Lung (tissue), 12 donors: ENCODE data around the gene DIAPH1. TPM values are rescaled to one million over a fixed set of nuclear protein-coding genes. Genes with fewer than 3 reads are reported as not detected.

ENCODE experiments used
- ATAC-seq: fragments of 200-7000 bp; cut with Tn5 transposase; one replicate; pipeline ENCODE4 v1.9.1; 2020; ENCODE audit warnings: moderate number of reproducible peaks; ENCODE audit not compliant: insufficient read depth, low FRiP score
- DNase-seq, 3 donors: peaks; one replicate each; pipeline ENCODE4 v3.0.0-alpha.2; 2013 to 2017
- H3K27ac ChIP-seq, 2 donors: one replicate each; pipeline ENCODE4 v1.5.1; 2013; ENCODE audit warnings: mild to moderate bottlenecking in 2 of 2, moderate library complexity in 2 of 2, control low read depth in 1 of 2, inconsistent platforms in 1 of 2, low read depth in 1 of 2, low read length in 1 of 2
- H3K27me3 ChIP-seq, 3 donors: one replicate each; pipeline ENCODE4 v1.5.1; 2013; ENCODE audit warnings: low read length in 2 of 3; ENCODE audit not compliant: control insufficient read depth in 3 of 3, insufficient read depth in 3 of 3
- H3K36me3 ChIP-seq, 4 donors: one replicate each; pipeline ENCODE4 v1.5.1; 2013; ENCODE audit warnings: low read length in 4 of 4, mild to moderate bottlenecking in 1 of 4, moderate library complexity in 1 of 4; ENCODE audit not compliant: control insufficient read depth in 4 of 4, insufficient read depth in 4 of 4
- H3K4me1 ChIP-seq, 5 donors: one replicate each; pipeline ENCODE4 v1.5.1; 2013; ENCODE audit warnings: low read length in 5 of 5, mild to moderate bottlenecking in 2 of 5, moderate library complexity in 1 of 5; ENCODE audit not compliant: control insufficient read depth in 5 of 5, insufficient read depth in 5 of 5
- H3K4me3 ChIP-seq: one replicate; pipeline ENCODE4 v1.5.1; 2013; ENCODE audit warnings: mild to moderate bottlenecking, control low read depth, moderate library complexity
- H3K9ac ChIP-seq, 2 donors: one replicate each; pipeline ENCODE4 v1.5.1; 2013; ENCODE audit warnings: low read length in 2 of 2, control low read depth in 1 of 2; ENCODE audit not compliant: insufficient read depth in 1 of 2
- H3K9me3 ChIP-seq, 4 donors: one replicate each; pipeline ENCODE4 v1.5.1; 2013; ENCODE audit warnings: low read length in 3 of 4, mild to moderate bottlenecking in 1 of 4, moderate library complexity in 1 of 4; ENCODE audit not compliant: control insufficient read depth in 4 of 4, insufficient read depth in 3 of 4
- CTCF ChIP-seq: IDR thresholded peaks from 2 replicates; pipeline ENCODE4 v1.5.1; 2012; ENCODE audit warnings: mild to moderate bottlenecking; ENCODE audit errors: control extremely low read depth, extremely low read depth
- WGBS, 2 donors: extraction: QIAGEN DNeasy Blood & Tissue Kit; methylation state at CpG; one replicate each; pipeline ENCODE4 v1.1.7; 2013; 5-methylcytosine and 5-hydroxymethylcytosine counted together
- polyA plus RNA-seq, 2 donors: library from polyadenylated mRNA; stranded (reverse); fragments of 200-250 nt; gene quantifications; one replicate each; pipeline ENCODE4 v1.2.1, GENCODE V29; 2013
- total RNA-seq, 2 donors: library from RNA; depleted of rRNA in 1 of 2; stranded (reverse); fragments of >200 nt in 1 of 2; gene quantifications; one replicate each; pipeline ENCODE4 v1.2.1, GENCODE V29; 2014 to 2021
- donor health status: control.
- donor health status: control.
- donor health status: Bipolar disorder and iron deficiency.
- donor health status: healthy.
- donor health status: DM: yes; HTN: yes; CAD: no.

DIAPH1 gene
- total and polyA plus RNA-seq, 4 donors = 41.7 to 151 (median 64.4) TPM

- peaks cover 3 to 33% (median 16%) of the 10 kb centered on the region in 5 donors for H3K4me1 ChIP-seq
- no peak overlapping the region for H3K9ac ChIP-seq
- WGBS, 2 donors = 86 to 95% methylated on average over 9 of the region's 9 CpGs
- no peak for TF ChIP-seq CTCF
- no peak overlapping the region for H3K4me3 ChIP-seq
- DNase-seq (no peak), ATAC-seq (no peak)
- peaks cover 0 to 49% (median 0%) of the 10 kb centered on the region in 3 donors for H3K27me3 ChIP-seq
- H3K27ac ChIP-seq = no peak overlapping the region
- peaks cover 0 to 33% (median 16%) of the 10 kb centered on the region in 4 donors for H3K36me3 ChIP-seq
- peaks cover 0 to 14% (median 0%) of the 10 kb centered on the region in 4 donors for H3K9me3 ChIP-seq
Measured at GRCh38 chr5:141486091-141486490, 132.7 kb downstream of the DIAPH1 start.

GRCh38 chr5:141485321-141486055 lies 133.3 kb downstream of the DIAPH1 start:
- WGBS, 2 donors = 50 to 55% methylated on average over 38 of the region's 38 CpGs
- H3K36me3 ChIP-seq = peaks cover 0 to 27% (median 16%) of the 10 kb centered on the region in 4 donors
- TF ChIP-seq CTCF = no peak
- H3K4me1 ChIP-seq = peaks cover 3 to 39% (median 16%) of the 10 kb centered on the region in 5 donors
- H3K4me3 ChIP-seq = no peak overlapping the region
- DNase-seq (no peak), ATAC-seq (no peak)
- no peak overlapping the region for H3K27ac ChIP-seq
- H3K9ac ChIP-seq = no peak overlapping the region
- peaks cover 0 to 14% (median 0%) of the 10 kb centered on the region in 4 donors for H3K9me3 ChIP-seq
- peaks cover 0 to 45% (median 0%) of the 10 kb centered on the region in 3 donors for H3K27me3 ChIP-seq

- H3K27me3 ChIP-seq = peaks cover 0 to 38% (median 0%) of the 10 kb centered on the region in 3 donors
- WGBS, 2 donors = 11 to 23% methylated on average over 39 of the region's 39 CpGs
- H3K9me3 ChIP-seq = peaks cover 0 to 14% (median 0%) of the 10 kb centered on the region in 4 donors
- no peak within 1 kb of the TSS for H3K27ac ChIP-seq
- H3K4me1 ChIP-seq = peaks cover 3 to 45% (median 16%) of the 10 kb centered on the region in 5 donors
- no peak for ATAC-seq
- no peak within 1 kb of the TSS for H3K9ac ChIP-seq
- DNase-seq = peak; percentile 65 to 75 (median 71)
- peaks cover 0 to 21% (median 14%) of the 10 kb centered on the region in 4 donors for H3K36me3 ChIP-seq
- H3K4me3 ChIP-seq = no peak within 1 kb of the TSS
- no peak for TF ChIP-seq CTCF
Measured at GRCh38 chr5:141484641-141485311, 134.0 kb downstream of the DIAPH1 start, which contains the start of gene PCDHGC4. Gene PCDHGC4, plus strand, starts transcription at chr5:141485030. Its CDS starts 144 bp downstream, at chr5:141485174.
